Measurements from ENCODE around the gene SPIRE1.
A peak's percentile ranks its signal among the peaks of the same experiment; 100 is the strongest.
"Not testable (repeated sequence)": the region's sequence is repeated elsewhere in the genome, so short reads cannot be mapped to it uniquely, and the experiment has no call there.

The SPIRE1 gene

DNA sequence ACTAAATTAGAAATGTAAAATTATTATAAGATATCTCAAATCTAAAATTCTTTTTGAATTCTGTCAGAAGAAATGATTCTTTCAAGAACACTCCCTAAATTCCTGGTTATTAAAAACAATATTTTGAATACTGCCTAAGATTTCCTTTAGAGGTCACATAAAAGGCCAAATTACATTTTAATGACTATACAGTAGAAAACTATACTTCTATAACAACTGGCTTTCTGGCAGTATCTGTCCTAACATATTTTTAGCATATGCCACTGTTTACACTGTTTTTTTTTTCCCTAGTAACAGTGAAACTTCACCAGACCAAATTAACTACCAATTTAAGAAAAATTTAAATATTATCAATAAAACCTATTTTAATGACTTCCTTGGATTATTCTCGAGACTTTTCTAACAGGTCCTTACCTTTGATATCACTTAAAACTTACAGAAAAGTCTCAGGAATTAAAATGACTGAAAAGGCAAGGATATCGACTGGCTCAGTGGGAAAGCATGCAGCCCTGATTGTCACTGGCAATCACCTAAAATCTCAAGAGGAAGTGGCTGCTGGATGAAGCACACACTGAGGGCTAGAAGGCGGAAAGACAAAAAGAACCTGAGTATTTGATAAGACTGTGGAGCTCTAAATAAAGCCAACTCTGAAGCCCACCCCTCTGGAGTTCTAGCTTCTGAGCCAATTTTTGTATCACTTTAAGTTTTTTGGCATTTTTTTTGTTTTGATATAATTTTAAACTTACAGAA is 59.6 kb downstream of the SPIRE1 start:
- no peak for DNase-seq (ENCODE audit: low spot score)

- DNase-seq (ENCODE audit: low spot score), result no peak
These were observed 60.1 kb downstream of the SPIRE1 start for GRCh38 chr18:12597760-12598159.

DNA sequence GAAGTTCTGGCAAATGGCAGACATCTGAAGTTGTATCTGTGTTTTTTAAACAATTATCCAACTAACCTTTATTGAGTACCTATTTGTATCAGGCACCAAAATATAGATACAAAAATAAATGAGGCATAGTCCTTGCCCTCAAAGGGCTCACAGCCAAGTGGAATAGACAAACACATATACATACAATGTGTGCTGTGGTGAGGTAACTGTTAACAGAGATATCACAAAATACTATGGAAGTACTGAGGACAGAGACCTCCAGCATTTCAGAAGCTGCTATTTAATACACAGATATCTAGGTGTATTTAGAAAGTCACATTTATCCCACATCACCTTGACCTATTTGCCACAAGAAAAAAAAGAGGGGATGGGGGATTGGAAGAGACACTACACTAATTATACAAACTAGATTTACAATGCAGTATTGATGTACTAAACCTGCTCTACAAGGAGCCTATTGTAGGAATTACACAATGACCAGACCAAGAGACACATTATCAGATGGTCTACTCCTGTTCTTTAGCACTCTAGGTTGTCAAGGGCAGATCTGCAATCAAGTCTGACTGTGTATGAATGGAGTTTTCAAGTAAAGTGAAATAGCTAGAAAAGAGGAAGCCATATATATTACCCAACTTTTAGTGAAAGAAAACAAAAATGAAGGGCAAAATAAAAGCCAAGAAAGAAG is 62.2 kb downstream of the SPIRE1 start:
- DNase-seq (ENCODE audit: low spot score), result peak; percentile 45

GRCh38 chr18:12593866-12594265 is 64.0 kb downstream of the SPIRE1 start:
- DNase-seq (ENCODE audit: low spot score), result no peak

DNA sequence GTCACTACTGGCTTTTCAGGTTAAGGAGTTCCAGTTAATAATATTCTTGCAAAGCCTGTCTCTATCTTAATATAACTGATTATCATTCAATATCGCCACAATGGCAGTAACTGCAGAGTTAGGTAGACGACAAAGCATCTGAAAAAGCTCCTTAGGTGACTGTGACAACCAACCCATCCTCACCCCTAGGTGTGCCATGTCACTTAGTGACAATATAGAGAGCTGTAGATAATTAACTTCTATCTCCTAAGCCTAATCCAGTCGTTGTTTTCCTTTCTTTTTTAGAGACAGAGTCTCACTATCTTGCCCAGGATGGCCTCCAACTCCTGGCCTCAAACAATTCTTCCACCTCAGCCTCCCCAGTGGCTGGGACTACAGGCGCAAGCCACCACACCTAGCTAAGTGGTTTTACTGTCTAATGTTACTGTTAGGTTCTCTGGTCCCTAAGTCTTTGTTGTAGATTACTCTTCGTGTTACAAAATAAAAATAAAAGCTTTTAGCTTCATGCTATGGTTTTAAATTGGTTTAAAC is 65.2 kb downstream of the SPIRE1 start:
- no peak for DNase-seq (ENCODE audit: low spot score)

DNA sequence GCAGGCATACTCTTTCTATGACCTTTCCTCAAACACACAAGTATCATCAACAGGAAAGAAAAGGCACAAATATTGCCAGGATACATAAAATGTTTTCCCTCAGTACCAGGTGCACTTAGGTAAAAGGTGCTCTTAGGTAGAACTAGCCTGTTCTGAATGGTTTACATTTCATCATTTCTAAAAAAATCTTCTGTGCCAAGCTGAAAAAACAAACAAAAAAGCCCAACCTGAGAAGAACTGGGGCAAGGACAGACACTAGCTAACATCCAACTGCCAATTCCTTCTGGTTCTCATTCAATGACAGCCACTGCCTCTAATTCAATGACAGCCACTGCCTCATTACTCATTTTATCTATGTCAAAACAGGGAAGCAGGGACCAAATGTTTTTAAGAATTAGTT is 68.5 kb downstream of the SPIRE1 start:
- no peak for DNase-seq (ENCODE audit: low spot score)

- DNase-seq (ENCODE audit: low spot score), result no peak
These were observed 71.0 kb downstream of the SPIRE1 start for GRCh38 chr18:12586956-12587355.

- DNase-seq (ENCODE audit: low spot score), result no peak
These were observed 72.7 kb downstream of the SPIRE1 start for GRCh38 chr18:12585218-12585617.

DNA sequence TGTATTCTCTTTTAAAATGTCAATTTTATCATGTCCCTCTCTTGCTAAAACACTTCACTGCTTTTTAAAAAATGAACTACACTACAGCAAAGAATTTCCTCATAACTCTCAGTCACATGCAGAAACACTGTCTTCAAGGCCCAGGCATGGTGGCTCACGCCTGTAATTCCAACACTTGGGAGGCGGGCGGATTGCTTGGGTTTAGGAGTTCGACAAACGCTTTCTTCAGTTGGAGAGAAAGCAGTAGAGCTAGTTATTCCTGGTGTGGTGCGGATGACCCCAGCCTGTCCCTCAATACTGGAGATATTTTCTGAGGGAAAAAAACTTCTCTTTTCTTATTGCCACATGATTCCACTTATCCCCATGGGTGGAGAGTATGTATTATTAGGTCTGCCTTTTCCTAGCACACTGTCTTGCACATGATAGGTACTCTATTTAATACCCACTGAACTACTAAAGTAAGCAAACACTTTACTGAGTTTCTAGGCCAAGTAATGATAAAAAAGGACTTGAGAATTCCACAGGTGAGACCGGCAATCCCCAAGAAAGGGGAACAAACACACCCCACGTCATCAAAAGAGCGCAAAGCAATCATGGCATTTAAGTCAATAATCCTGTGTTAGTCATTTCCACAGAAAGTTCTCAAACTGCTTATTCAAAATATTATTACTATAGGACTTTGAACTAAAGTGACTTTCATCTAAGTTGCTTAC is 77.1 kb downstream of the SPIRE1 start:
- no peak for DNase-seq (ENCODE audit: low spot score)

DNA sequence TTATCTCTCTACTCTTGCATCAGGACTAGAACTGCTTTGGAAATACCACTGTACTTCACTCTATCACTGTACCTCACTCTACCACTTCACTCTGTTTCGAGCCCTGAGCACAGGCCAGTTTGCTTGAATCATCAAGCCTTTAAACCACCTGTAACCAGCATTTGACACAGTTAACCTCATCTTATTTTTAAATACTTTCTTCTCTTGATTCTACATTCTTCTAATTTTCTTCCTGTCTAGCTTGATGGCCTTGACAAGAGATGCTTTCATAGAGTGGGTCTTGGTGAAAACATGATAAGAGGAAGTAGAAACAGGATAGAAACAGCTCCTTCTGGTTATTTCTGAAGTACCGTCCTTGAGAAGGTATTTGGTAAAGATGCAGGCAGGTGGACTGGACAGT is 78.1 kb downstream of the SPIRE1 start:
- no peak for DNase-seq (ENCODE audit: low spot score)

- DNase-seq (ENCODE audit: low spot score), result no peak
These were observed 80.1 kb downstream of the SPIRE1 start for GRCh38 chr18:12577848-12578247.

DNA sequence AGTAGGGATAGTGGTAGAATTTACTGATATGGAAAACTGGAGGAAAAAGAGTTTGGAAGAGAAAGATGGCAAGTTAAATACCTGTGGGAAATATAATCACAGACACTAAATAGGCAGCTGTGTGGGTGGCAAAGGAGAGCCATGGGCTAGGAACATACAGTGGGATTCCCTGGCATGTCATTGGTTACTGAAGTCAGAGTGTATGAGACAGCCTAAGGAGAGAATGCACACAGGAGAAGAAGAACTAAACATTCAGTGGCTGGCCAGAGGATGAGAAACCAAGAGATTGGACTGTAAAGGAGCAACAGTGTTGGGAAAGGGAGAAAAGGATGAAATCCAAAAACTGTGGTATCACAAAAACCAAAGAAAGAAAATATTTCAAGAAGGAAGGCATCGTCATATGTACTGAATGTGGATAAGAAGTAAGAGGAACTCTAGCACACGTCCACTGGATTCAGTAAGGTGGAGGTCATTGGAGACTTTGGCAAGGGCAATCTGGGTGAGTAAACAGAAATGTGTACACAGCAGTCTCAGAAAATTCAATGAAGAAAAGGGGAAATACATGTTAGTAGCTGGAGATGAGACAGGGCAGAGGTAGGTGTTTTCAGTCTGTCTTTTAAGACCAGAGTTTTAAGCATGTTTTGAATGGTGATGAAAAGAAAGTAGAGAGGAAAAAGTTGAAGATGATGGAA is 83.3 kb downstream of the SPIRE1 start:
- no peak for DNase-seq (ENCODE audit: low spot score)

- no peak for DNase-seq (ENCODE audit: low spot score)
These were observed 86.3 kb downstream of the SPIRE1 start for GRCh38 chr18:12571630-12572029.

GRCh38 chr18:12569791-12570190 is 88.1 kb downstream of the SPIRE1 start:
- no peak for DNase-seq (ENCODE audit: low spot score)

- no peak for DNase-seq (ENCODE audit: low spot score)
These were observed 90.1 kb downstream of the SPIRE1 start for GRCh38 chr18:12567849-12568248.

DNA sequence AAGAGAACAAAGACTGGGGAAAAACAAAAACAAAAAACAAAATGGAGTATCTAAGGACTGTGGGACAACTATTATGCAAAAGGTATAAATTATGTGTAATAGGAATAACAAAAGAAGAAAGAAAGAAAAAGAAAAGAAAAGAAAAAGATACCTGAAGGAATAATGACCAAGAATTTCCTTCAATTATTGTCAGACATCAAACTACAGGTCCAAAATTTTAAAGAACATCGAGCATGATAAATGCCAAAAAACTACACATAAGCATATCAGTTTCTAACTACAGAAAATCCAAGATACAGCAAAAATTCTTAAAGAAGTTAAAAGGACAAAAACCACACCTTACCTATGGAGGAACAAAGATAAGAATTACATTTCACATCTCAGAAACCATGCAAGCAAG is 93.0 kb downstream of the SPIRE1 start:
- no peak for DNase-seq (ENCODE audit: low spot score)

- DNase-seq (ENCODE audit: low spot score), result no peak
These were observed 93.5 kb downstream of the SPIRE1 start for GRCh38 chr18:12564378-12564777.

DNA sequence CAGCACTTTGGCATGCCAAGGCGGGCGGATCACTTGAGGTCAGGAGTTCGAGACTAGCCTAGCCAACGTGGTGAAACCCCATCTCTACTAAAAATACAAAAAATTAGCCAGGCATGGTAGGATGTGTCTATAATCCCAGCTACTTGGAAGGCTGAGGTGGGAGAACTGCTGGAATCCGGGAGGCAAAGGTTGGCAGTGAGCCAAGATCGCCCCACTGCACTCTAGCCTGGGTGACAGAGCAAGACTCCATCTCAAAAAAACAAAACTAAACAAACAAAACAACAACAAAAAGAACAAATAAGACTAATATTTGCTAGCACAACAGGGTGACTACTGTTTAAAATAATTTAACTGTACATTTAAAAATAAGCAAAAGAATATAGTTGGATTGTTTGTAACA is 97.3 kb downstream of the SPIRE1 start:
- not testable (repeated sequence) for DNase-seq (ENCODE audit: low spot score)

DNA sequence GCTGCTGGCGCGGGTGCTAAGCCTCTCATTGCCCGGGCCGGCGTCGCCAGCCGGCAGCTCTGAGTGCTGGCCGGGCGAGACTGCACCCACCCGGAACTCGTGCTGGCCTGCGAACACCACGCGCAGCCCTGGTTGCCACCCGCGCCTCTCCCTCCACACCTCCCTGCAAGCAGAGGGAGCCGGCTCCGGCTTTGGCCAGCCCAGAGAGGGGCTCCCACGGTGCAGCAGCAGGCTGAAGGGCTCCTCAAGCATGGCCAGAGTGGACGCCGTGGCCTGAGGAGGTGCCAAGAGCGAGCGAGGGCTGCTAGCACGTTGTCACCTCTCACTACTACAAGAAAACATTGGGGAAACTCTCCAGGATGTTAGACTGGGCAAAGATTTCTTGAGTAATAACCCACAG is 98.6 kb downstream of the SPIRE1 start:
- DNase-seq (ENCODE audit: low spot score), result no peak

DNA sequence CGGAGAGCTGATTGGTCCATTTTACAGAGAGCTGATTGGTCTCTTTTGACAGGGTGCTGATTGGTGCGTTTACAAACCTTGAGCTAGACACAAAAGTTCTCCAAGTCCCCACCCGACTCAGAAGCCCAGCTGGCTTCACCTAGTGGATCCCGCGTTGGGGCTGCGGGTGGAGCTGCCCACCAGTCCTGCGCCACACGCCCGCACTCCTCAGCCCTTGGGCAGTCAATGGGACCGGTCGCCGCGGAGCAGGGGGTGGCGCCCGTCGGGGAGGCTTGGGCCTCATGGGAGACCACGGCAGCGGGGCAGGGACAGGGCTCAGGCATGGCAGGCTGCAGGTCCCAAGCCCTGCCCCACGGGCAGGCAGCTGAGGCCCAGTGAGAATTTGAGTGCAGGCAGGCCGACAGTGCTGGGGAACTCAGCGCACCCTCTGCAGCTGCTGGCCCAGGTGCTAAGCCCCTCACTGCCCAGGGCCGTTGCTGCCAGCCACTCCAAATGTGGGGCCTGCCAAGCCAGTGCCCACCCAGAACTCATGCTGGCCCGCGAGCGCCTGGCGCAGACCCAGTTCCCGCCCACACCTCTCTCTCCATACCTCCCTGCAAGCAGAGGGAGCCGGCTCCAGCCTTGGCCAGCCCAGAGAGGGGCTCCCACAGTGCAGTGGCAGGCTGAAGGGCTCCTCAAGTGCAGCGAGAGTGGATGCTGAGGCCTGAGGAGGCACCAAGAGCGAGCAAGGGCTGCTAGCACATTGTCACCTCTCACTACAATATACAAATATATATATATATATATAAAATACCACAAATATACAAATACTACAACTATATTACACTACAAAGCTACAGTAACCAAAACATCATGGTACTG is 100.7 kb downstream of the SPIRE1 start:
- no peak for DNase-seq (ENCODE audit: low spot score)

DNA sequence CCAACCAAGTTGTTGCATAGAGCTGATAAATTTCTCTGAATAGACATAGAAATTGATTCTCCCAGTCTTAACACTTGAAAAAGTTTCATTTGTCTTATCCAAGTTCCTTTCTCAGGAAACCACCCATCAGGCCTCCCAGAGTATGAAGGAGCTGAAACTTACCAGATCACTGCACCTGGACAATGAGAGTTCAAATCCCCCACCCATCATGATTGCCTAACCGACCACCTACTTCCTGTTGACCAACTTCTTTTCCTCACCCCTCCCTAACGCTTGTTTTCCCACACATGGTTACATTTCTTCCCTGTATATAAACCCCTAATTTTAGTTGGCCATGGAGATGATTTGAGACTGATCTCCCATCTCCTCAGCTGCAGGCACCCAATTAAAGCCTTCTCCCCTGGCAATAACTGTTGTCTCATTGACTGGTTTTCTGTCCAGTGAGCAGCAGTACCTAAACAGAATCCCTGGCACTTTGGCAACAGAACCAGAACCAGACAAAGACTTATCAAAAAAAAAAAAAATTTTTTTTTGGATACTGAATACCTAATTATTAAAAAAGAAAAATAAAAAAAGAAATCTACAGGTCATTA is 103.0 kb downstream of the SPIRE1 start:
- no peak for DNase-seq (ENCODE audit: low spot score)
